ENCODE data around the gene ABCD2.

DNA sequence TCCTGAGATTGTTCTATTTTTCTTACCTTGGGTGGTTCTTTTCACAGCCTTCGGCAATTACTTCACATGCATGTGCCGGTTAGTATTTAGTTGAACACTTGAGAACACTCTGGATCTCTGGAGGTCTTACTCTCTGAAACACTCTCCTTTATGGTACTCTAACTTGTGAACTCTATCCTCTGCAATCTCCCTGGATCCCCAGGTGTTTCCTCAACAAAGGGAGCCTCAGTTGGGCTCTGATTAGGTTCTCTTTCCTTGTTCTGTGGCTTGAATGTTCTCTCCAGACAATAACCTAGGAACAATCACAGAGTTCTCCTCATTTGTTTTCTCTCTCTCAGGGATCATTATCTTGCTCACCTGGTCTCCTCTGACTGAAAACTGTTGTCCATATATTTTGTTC lies 40.5 kb upstream of the ABCD2 start:
- TF ChIP-seq CEBPB (IDR thresholded peaks at IDR 0.05; ENCODE audit: low read depth) (no peak), CTCF (IDR thresholded peaks at IDR 0.05 in 2 of 3, conservative IDR thresholded peaks at IDR 0.05 in 1 of 3; ENCODE audit: borderline replicate concordance in 1 of 3, insufficient read depth in 1 of 3, low read depth in 2 of 3, low read length in 2 of 3) (no peak), YY1 (IDR thresholded peaks at IDR 0.05; ENCODE audit: extremely low read depth, insufficient replicate concordance, low read depth, low read length) (no peak), ELF1 (IDR thresholded peaks at IDR 0.05; ENCODE audit: borderline replicate concordance, low read depth) (no peak), SP1 (IDR thresholded peaks at IDR 0.05; ENCODE audit: low read depth) (no peak)
- TF ChIP-seq, protein P1, sequence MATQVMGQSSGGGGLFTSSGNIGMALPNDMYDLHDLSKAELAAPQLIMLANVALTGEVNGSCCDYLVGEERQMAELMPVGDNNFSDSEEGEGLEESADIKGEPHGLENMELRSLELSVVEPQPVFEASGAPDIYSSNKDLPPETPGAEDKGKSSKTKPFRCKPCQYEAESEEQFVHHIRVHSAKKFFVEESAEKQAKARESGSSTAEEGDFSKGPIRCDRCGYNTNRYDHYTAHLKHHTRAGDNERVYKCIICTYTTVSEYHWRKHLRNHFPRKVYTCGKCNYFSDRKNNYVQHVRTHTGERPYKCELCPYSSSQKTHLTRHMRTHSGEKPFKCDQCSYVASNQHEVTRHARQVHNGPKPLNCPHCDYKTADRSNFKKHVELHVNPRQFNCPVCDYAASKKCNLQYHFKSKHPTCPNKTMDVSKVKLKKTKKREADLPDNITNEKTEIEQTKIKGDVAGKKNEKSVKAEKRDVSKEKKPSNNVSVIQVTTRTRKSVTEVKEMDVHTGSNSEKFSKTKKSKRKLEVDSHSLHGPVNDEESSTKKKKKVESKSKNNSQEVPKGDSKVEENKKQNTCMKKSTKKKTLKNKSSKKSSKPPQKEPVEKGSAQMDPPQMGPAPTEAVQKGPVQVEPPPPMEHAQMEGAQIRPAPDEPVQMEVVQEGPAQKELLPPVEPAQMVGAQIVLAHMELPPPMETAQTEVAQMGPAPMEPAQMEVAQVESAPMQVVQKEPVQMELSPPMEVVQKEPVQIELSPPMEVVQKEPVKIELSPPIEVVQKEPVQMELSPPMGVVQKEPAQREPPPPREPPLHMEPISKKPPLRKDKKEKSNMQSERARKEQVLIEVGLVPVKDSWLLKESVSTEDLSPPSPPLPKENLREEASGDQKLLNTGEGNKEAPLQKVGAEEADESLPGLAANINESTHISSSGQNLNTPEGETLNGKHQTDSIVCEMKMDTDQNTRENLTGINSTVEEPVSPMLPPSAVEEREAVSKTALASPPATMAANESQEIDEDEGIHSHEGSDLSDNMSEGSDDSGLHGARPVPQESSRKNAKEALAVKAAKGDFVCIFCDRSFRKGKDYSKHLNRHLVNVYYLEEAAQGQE (IDR thresholded peaks at IDR 0.05; ENCODE audit: low read depth): no peak
